NCI-H2227 (cell line): ENCODE measurements around the gene IMMP2L.

ENCODE experiments used
- DNase-seq: peaks from one replicate; lab custom pipeline; 2025; ENCODE audit not compliant: unreplicated experiment; lab: John Stamatoyannopoulos, UW

IMMP2L gene

DNA sequence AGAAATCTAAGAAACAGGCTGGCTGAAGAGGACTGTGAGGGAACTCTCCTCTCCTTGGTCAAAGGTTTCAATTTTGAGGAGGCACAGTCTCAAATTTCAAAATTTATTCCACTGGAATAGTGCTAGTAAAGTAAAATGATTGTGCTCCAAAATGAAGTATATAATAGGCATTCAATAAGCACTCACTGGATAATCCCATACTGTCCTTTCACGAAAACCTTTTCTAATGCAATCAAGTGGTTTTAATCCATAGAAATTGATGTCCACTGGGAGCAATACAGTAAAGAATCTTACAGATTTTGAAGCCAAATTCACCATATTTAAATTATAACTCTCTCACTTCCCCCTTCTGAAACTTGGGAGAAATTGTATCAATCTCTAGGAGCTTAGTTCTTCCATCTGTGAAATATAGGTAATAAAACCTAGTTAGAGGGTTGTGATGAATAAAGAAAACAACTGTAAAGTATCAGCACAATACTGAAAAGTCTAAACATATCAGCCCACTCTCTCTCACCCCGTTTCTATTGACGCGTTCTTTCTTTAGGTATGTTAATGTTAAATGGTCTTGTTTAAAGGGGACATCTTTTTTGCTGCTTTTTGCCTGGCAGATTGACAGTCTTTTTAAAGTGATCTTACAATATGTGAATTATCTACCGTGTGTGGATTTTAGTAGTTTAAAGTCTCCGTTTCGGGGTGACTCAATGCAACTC, 512.2 kb downstream of the IMMP2L start:
- no peak for DNase-seq

DNA sequence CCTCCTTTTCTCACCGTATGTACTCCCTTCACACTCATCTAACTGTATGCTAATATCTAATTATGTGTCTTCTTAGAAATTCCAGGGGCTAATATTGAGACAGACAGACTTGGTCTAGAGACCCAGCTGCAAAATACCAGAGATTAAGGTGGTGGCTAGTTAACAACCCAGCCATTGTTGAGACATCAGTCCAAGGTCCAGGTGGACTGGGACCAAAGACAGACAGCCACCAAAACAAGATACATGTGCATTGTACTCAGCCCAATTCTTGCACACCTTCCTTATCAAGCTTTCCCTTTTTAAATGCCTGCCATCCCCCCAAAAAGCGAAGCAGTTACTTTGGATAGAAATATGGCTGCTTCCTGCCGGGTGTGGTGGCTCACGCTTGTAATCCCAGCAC, 514.7 kb downstream of the IMMP2L start:
- DNase-seq = no peak

DNA sequence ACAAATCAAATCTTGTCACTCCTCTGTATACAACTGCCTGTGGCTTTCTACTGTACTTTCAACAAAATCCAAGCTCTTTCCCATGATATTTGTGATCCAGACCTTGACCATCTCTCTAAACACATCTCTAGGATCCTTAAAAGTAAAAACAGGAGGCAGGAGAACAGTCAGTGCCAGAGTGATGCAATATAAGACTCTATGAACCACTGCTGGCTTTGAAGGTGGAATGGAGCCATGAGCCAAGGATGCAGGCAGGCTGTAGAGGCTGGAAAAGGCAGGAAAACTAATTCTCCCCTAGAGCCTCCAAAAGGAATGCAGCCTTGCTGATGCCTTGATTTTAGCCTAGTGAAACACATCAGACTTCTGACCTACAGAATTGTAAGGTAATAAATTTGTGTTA, 516.8 kb downstream of the IMMP2L start:
- no peak for DNase-seq

DNA sequence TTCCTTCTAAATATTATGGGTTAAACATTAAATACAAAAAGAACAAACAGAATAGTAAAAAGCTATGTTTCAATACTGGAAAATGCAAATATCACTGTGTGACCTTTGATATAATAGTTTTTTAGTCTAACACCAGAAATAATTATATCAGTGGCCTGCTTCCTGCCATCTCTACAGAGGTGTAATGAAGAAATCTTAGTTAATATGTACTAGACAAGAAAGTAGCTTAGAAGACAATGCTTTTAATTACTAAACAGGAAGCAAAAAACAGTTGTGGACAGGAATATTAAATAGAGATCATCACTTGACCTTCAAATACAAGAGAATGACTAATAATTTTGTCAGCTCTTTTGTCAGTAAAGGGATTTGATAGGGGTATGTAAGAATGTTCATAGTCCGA, 518.7 kb downstream of the IMMP2L start:
- no peak for DNase-seq

DNA sequence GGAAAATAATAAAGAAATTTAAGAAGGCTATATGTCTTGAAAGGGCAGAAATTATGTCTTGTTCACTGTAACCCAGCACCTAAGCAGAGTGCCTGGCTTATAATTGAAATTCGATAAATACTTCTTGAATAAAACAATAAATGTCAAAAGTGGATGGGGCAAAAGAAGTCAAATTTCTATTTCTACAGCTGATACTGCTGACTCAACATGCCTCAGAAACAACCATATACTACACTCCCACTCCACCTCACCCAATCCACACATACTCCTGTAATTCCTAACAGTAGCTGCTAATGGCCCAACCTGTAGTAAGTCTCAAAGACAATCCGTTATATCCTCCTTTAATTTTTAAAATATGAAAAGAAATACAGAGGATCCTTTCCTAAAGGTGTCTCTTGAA, 519.5 kb downstream of the IMMP2L start:
- no peak for DNase-seq

DNA sequence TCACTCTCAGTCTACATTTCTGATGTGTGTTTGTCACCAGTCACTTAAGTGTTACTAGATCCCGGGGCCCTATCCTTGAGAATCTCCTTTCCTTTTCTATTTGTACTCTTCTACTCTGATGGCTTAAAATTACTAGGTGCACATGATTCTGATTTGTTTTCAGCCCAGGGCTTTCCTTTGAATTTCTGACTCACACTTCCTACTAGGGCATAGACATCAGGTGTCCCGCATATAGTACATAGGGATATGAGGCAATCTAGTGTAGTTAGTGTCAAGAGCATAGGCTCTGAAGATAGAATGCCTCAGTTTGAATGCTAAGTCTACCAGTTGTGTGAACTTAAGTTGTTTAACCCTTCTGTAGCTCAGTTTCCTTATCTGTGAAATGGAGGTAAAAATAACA, 520.7 kb downstream of the IMMP2L start:
- peak; percentile 54 for DNase-seq

DNA sequence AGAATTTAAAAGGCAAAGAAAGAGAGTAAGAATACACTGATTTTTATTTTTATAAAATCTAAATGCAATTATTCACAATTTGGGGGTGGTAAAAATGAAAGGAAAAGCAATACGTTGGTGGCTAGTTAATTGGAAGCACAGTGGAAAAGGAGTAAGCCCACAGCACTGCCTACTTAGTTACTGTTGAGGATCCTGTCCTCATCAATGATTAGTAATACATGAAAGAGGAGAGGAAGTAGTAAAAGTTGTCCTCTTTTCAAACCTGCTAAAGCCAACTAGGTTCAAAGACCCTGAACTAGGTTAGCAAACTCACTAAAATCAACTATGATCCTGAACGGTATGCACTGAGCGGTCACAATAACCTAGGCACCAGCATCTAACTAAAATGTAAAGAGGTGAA, 524.1 kb downstream of the IMMP2L start:
- no peak for DNase-seq

DNA sequence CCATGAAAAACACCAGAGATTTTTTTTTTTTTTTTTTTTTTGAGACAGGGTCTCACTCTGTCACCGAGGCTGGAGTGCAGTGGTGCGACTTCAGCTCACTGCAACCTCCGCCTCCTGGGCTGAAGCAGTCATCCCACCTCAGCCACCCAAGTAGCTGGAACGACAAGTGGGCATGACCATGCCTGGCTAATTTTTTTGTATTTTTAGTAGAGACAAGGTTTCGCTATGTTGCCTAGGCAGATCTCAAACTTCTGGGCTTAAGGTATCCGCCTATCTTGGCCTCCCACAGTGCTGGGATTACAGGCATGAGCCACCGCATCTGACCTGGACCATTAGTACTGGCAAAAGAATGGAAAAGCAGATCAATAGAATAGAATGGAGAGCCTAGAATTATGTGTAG, 530.4 kb downstream of the IMMP2L start:
- no peak for DNase-seq

DNA sequence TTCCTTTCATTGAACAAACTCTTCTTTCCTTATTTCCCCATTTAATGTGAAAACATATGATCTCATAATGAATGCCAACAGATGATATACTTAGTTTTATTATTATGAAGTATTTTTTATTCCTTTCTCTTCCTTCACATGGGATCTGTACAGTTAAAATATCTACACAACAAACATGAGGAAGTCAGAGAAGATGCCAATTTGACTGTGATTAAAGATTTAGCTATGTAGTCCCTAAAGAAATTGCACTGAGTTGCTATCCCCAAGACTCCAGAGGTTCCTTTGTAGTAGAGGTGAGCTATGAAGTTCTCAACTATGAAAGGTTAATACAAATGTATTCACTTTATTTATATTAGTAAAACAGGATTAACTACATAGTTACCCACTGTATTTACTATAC, 532.0 kb downstream of the IMMP2L start:
- DNase-seq = no peak

DNA sequence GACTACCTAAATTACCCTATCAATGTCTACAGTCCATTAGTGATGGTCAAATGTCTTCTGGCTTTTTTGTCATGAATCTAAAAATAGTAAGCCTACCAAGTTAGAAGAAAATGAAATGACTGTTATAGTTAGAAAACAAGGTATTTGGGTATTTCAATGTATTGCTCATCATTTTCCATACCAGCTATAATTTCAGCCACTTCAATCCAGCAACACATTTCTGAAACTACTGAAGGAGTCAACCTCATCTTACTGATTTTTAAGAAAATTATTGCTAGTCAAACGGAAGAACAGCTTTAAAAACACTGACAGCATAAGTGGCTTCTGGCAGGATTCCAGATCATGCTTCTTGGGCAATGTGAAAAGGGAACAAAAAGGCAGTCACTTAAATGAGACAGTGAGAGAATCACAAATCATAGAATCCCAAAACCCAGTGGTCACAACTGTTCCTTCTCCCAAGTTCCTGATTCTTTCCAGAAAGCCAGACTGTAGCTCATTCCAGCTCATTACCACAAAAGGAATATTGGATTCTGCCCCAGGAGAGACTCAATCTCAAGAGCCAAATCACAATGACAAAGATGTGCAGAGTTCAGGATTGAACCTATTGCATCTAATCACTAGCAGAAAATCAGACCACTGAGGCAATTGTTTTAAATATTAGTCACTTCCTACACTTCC, 532.6 kb downstream of the IMMP2L start:
- peak; percentile 70 for DNase-seq

DNA sequence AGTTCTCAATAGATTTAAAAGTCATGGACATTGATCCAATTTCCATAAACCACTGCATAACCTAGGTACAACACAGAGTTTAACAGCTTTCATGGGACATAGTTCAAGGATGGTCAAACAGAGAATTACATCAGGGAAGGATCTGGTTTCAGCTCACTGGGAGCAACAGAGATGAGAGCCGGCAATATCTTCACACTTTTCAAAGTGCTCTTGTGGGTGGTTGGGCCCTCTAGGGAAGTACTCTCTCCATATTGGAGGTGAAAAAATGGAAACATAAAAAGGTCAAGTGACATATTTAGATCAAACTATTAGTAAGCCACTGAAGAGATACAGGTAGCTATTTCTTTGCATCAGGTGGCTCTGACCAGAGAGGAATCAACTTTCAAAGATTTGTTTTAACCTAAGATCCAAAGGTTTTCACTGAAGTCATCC, 533.1 kb downstream of the IMMP2L start:
- DNase-seq = no peak

DNA sequence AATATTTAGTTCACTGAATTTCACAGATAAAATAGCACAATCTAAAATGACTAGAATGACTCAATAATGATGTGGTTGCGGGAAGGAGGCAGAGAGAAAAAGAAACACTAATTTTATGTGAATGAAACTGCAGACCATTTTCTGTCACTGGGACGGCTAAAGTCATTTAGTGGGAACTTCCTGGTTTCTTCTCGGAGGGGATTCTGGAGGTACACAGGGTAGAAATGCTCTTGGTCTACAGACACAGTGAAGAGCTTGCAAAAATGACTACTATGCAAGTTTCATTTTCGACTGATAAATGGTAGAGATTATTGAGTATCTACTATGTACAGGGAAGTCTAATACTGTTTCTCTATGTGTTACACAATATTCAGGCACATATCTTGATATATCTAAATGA, 534.9 kb downstream of the IMMP2L start:
- DNase-seq = no peak

DNA sequence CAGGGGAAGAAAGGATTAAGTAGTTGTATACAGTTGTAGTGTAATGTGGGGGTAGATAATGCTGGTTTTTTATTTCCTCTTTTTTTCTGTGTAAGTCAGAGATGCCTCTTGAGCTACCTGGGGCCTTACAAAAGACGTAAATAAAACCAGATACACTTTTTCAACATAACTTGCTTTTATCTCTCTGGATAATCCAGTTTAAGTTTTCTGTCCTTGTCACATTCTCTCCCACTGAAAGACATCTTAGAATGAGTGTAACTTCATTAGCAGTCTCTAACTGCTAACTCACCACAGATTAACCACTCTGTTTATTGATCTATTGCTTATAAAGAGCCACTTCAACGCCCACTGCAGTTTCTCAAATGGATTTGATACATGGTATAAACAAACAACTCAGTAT, 535.5 kb downstream of the IMMP2L start:
- no peak for DNase-seq

DNA sequence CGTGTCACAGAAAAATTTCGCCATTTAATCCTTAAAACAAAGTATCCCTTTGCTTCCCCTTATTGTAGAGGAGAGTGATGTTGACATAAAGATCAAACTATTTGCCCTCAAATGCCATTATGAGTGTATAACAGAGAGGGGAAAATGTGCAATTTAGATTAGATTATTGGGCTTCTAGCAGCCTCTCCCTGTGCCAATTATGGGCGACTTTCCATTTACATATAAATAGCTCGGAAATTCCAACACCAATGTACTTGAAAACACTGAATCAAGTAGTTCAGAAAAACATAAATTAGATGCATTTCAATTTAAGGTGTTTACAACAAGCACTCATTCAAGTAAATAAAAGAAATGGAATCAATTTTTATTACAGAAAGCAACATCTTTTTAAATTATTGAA, 535.9 kb downstream of the IMMP2L start:
- no peak for DNase-seq

DNA sequence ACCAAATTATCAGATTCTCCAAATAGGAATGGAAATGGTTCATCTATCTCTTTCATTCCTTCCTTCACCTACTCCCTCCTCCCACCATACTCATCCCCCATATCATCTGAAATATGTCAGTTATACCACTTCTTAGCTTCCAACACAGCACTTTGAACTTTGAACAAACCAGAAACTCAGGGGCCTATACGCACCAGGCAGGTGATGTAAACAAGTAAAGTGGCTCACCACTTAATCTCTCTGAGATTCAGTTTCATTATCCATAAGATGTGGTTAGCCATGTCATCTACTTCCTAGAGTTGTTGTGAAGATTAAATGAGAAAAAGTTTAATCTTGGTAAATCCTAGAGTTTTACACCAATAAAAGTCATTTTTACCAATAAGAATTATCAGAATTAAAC, 537.3 kb downstream of the IMMP2L start:
- no peak for DNase-seq

DNA sequence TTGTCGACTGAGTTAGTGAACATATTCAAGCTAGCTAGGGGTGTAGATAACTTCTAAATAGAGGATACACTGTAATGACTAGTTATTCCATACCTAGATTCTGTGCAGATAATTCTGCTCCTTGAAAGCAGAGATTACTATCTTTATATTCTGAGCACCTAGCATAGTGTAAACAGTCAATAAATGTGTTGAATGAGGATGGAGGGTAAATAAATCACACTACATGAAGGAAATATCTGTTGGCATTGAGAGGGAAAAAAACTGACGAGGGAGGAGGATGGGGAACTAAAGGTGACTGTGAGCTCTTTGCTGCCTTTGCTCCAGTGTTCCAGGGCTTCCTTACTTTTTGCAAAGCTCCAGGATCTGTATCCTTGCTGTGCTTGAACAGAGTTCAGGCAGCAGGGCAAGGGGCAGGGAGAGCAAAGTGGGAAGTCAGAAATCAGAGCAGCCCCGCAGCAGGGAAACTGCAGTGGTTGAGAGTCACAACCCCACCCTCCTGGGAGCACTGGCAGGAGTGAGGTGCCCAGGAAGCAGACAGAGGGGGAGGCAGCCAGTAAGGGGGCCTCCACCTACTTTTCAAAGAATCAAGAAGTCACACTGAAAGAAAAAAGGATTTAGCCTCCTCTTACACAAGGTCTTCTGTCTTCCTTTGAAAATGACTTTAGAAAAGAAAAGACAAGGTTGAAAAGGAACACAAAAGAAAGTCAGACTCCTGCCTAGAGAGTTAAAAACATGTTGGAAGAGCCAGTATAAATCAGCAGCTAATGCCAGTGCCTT, 543.1 kb downstream of the IMMP2L start:
- DNase-seq = no peak

DNA sequence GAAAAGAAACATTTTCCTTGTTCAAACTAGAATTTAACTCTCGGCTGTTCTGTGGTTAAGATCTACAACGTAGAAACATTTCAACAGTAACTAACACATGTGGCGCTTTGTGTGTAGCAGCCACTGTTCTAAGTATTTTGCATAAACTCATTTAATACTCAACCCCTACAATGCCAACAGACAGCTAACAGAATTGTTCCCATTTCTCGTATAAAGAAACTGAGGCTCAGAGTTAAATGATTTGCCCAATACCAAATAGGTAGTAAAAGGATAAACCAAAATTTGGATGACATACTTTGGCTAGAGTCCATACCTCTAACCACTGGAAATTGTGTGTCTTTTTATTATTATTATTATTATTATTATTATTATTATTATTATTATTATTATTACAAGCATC, 543.8 kb downstream of the IMMP2L start:
- no peak for DNase-seq

DNA sequence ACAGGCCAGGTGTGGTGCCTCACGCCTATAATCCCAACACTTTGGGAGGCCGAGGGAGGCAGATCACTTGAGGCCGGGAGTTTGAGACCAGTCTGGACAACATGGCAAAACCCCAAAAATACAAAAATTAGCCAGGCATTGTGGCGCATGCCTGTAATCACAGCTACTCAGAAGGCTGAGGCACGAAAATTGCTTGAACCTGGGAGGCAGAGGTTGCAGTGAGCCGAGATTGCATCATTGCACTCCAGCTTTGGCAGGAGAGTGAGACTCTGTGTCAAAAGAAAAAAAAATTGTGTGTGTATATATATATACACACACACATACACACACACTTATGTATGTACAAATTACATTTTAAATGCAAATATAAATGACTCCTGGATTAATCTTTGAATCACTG, 548.2 kb downstream of the IMMP2L start:
- DNase-seq = no peak

DNA sequence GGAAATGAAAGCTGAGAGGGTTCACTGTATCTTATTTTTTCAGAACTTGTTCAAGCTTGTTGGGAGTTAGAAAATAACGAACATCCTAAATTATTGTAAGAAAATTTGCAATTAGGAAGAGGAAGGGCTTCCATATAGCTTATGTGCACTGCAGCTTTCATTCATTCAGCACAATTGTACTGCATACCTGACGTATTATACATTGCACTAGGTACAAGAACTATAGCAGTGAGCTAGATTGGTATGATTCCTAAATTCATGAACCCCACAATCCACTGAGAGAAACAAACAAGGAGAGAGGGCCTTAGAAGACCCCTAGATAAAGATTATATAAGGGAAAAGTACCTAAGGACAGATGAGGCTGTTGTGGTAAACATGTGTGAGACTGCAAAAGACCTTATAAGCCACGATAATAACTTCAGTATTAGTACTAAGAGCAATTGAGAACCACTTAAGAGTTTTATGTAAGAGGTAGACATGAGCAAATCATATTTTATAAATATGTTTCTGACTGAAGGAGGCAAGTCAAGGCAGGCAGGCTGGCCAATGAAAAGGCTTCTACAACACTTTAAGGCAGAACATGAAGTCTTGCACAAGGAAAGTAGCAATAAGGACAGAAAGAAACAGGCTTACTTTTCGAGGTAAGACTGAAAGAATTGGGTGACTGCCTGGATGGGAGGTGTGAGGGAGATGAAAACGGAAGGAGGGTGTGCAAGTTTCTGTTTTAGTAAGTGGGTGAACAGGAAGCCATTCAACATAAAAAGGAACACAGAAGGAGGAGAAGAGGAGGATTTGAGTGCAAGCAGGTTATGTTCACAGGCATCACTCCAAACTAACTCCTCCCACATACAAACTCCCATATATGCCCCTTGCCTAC, 549.3 kb downstream of the IMMP2L start:
- DNase-seq = no peak

DNA sequence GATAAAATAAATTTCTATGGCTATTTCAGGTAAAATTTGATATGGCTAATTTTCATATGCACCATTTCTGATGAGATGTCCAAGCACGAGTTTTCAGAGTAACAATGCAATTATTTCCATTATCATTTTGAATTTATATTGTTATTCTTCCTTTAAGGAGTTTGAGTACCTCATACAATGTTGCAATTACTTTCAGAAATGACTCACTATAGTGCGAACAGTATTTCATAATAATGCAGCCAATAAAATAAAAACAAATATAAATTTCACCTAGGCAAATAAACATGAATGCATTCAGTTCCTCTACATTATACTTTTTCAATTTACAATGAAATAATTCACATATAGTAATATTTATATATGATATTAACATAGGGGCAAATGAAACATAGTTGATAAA, 550.1 kb downstream of the IMMP2L start:
- DNase-seq = no peak

DNA sequence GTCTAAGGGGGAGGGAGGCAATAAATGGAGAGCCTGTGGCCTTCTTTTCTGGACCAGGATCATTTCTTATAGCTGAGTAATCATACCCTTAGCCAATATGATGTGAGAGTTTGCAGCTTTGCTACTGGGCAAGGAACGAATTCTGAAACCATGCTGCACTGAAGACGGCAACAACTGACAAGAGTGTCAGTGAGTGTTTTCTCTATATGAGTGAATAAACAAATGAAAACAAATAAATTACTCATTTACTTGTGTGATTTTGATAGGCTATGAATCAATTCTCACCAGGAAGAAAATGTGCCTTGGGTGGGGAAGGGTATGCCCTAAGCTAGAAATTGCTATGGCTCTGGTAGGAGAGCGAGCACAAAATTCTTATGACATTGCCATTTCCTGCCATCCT, 550.8 kb downstream of the IMMP2L start:
- no peak for DNase-seq
